Measurements from ENCODE around the gene SH3BP5.

- TF ChIP-seq MAX (IDR thresholded peaks at IDR 0.05): 0 out of 2 replicates have a peak, but pooled peaks have one; percentile 20
- peak; percentile 37; the same call in 1 of the 2 replicates for TF ChIP-seq TEAD4 (IDR thresholded peaks at IDR 0.05)
- no peak for TF ChIP-seq RAD21 (IDR thresholded peaks at IDR 0.05; ENCODE audit: low read depth)
- no peak for TF ChIP-seq YY1 (IDR thresholded peaks at IDR 0.05; ENCODE audit: low read depth)
- TF ChIP-seq ZBTB7A (IDR thresholded peaks at IDR 0.05; ENCODE audit: low read depth): no peak
- no peak for TF ChIP-seq REST (IDR thresholded peaks at IDR 0.05; ENCODE audit: low read depth)
- TF ChIP-seq TAF1 (IDR thresholded peaks at IDR 0.05; ENCODE audit: low read depth): no peak
- TF ChIP-seq CREB1 (IDR thresholded peaks at IDR 0.05; ENCODE audit: low read depth): no peak
- no peak for TF ChIP-seq EP300 (IDR thresholded peaks at IDR 0.05; ENCODE audit: borderline replicate concordance)
- TF ChIP-seq NFIC (IDR thresholded peaks at IDR 0.05): no peak
- TF ChIP-seq EGR1 (IDR thresholded peaks at IDR 0.05): 0 out of 2 replicates have a peak, but pooled peaks have one; percentile 2
- TF ChIP-seq USF1 (IDR thresholded peaks at IDR 0.05): no peak
- TF ChIP-seq CEBPB (IDR thresholded peaks at IDR 0.05): no peak
- TF ChIP-seq TCF12 (IDR thresholded peaks at IDR 0.05; ENCODE audit: low read depth): no peak
Observed at GRCh38 chr3:15325228-15325627, 7.2 kb downstream of the SH3BP5 start.

Data from Ishikawa (cell line).